MM.1S (cell line): ENCODE results near the gene MST1R.

ENCODE experiments used
- DNase-seq: peaks from one replicate; pipeline ENCODE4 v3.0.0-alpha.2; 2015
- H2AFZ ChIP-seq: fragments of 300-600 bp; sonication (generic); 2 replicates; pipeline ENCODE4 v1.6.0; 2016; ENCODE audit warnings: antibody characterized with exemption, low read length
- H3F3A ChIP-seq: fragments of 300-600 bp; sonication (generic); 2 replicates; pipeline ENCODE4 v1.6.1; 2016; ENCODE audit warnings: mild to moderate bottlenecking, antibody characterized with exemption, low read length, moderate library complexity, mixed read lengths; ENCODE audit not compliant: insufficient read depth
- H3K27ac ChIP-seq: fragments of 300-600 bp; sonication (generic); 2 replicates; pipeline ENCODE4 v1.5.1; 2016; ENCODE audit warnings: mild to moderate bottlenecking, low read length
- H3K27me3 ChIP-seq: fragments of 300-600 bp; sonication (generic); replicated peaks from 2 replicates; pipeline ENCODE4 v1.6.0; 2016; ENCODE audit warnings: low read length; ENCODE audit not compliant: insufficient read depth
- H3K36me3 ChIP-seq: fragments of 300-600 bp; sonication (generic); replicated peaks from 2 replicates; pipeline ENCODE4 v1.6.1; 2016; ENCODE audit warnings: mild to moderate bottlenecking, low read length, mixed read lengths; ENCODE audit not compliant: insufficient read depth
- H3K4me1 ChIP-seq: fragments of 300-600 bp; sonication (generic); 2 replicates; pipeline ENCODE4 v1.6.1; 2016; ENCODE audit warnings: low read length, mixed read lengths
- H3K4me2 ChIP-seq: fragments of 300-600 bp; sonication (generic); 2 replicates; pipeline ENCODE4 v1.6.0; 2016; ENCODE audit warnings: low read depth, low read length
- H3K4me3 ChIP-seq: fragments of 300-600 bp; sonication (generic); 2 replicates; pipeline ENCODE4 v1.5.1; 2016; ENCODE audit warnings: low read length, mixed read lengths
- H3K79me2 ChIP-seq: fragments of 300-600 bp; sonication (generic); 2 replicates; pipeline ENCODE4 v1.6.1; 2016; ENCODE audit warnings: mixed run types, low read length, mixed read lengths
- H3K9ac ChIP-seq: fragments of 300-600 bp; sonication (generic); 2 replicates; pipeline ENCODE4 v1.6.1; 2016; ENCODE audit warnings: low read length, mixed read lengths
- H3K9me2 ChIP-seq: fragments of 300-600 bp; sonication (generic); replicated peaks from 2 replicates; pipeline ENCODE4 v1.6.1; 2016; ENCODE audit warnings: mild to moderate bottlenecking, low read length, mixed read lengths; ENCODE audit not compliant: insufficient read depth
- H3K9me3 ChIP-seq: fragments of 300-600 bp; sonication (generic); replicated peaks from 2 replicates; pipeline ENCODE4 v1.6.1; 2016; ENCODE audit warnings: mild to moderate bottlenecking, low read length, mixed read lengths; ENCODE audit not compliant: insufficient read depth
- H4K20me1 ChIP-seq: fragments of 300-600 bp; sonication (generic); 2 replicates; pipeline ENCODE4 v1.6.1; 2016; ENCODE audit warnings: mild to moderate bottlenecking, low read length, moderate library complexity, mixed read lengths; ENCODE audit not compliant: insufficient read depth
- EZH2 ChIP-seq: fragments of 300-600 bp; sonication (generic); optimal IDR thresholded peaks from 2 replicates; pipeline ENCODE3; 2017; ENCODE audit warnings: low read depth, mild to moderate bottlenecking, antibody characterized with exemption, low read length, mixed read lengths
- EZH2phosphoT487 ChIP-seq: fragments of 300-600 bp; sonication (generic); IDR thresholded peaks from 2 replicates; pipeline ENCODE4 v1.6.1; 2018; ENCODE audit warnings: antibody characterized with exemption, low read length
- TF ChIP-seq, protein P1 (sequence below): fragments of 300-600 bp; sonication (generic); IDR thresholded peaks from 2 replicates; pipeline ENCODE4 v1.5.1; 2016; ENCODE audit warnings: antibody characterized with exemption, low read length, mixed read lengths

The MST1R gene

GRCh38 chr3:49859576-49860305 lies 43.9 kb downstream of the MST1R start:
- H3K4me2 ChIP-seq: no peak overlapping the region
- no peaks in the 10 kb centered on the region for H3K9me3 ChIP-seq
- peaks cover 14% of the 10 kb centered on the region for H3K79me2 ChIP-seq
- H3K4me1 ChIP-seq: peaks cover 10% of the 10 kb centered on the region
- TF ChIP-seq EZH2phosphoT487: no peak
- TF ChIP-seq EZH2: no peak
- TF ChIP-seq, protein P1, sequence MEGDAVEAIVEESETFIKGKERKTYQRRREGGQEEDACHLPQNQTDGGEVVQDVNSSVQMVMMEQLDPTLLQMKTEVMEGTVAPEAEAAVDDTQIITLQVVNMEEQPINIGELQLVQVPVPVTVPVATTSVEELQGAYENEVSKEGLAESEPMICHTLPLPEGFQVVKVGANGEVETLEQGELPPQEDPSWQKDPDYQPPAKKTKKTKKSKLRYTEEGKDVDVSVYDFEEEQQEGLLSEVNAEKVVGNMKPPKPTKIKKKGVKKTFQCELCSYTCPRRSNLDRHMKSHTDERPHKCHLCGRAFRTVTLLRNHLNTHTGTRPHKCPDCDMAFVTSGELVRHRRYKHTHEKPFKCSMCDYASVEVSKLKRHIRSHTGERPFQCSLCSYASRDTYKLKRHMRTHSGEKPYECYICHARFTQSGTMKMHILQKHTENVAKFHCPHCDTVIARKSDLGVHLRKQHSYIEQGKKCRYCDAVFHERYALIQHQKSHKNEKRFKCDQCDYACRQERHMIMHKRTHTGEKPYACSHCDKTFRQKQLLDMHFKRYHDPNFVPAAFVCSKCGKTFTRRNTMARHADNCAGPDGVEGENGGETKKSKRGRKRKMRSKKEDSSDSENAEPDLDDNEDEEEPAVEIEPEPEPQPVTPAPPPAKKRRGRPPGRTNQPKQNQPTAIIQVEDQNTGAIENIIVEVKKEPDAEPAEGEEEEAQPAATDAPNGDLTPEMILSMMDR: no peak
- no peak overlapping the region for H3K4me3 ChIP-seq
- H3K27me3 ChIP-seq: peaks cover 28% of the 10 kb centered on the region
- H2AFZ ChIP-seq: no peak overlapping the region
- H4K20me1 ChIP-seq: no peaks in the 10 kb centered on the region
- no peaks in the 10 kb centered on the region for H3K36me3 ChIP-seq
- H3F3A ChIP-seq: no peaks in the 10 kb centered on the region
- DNase-seq: no peak
- H3K9ac ChIP-seq: no peak overlapping the region
- H3K9me2 ChIP-seq: no peaks in the 10 kb centered on the region
- no peak overlapping the region for H3K27ac ChIP-seq

DNA sequence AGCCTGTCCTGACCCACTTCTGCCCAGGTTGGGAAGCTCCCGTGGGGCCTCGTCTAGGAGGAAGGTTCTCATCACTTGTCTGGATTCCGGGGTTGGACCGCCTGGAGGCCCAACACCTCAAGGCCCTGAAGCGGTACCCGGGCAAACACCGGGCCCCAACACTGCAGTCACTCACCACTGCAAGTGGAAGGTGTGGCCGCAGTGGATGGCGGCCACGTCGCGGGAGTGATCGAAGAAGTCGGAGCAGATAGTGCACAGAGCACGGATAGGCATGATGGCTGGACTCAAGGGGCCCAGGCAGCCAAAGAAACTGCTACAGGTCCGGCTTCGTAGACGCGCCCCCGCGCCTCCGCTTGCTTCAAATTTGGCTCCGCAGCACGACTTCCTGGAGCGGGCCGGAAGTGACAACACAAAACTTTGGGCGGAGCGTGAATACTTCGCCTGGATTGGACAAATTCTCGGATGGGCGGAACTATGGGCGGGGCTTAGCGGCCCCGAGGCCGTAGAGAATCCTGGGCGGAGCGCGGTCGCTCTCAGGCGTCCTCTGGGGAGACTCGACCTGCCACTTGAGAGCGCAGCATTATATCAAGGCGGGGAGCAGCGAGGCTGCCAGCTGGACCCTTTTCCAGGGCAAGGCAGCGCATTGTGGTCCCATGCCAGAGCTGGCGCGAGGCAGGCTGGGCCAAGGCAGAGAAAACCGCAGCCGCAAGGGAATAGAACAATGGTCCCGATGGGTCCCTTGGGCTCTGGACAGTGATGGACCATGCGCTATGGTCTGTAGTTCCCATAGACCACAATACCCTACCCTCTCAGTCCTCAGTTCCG lies 47.3 kb downstream of the MST1R start, which contains the start of gene TRAIP:
Gene TRAIP, minus strand, starts transcription at position 384 of the 825 bp plus-strand sequence. Its CDS starts 111 bp downstream, at position 273.
- H3K4me1 ChIP-seq: peaks cover 10% of the 10 kb centered on the region
- H3K9me3 ChIP-seq: no peaks in the 10 kb centered on the region
- no peaks in the 10 kb centered on the region for H3K36me3 ChIP-seq
- TF ChIP-seq, protein P1: peak; percentile 5; the same call in 1 of the 2 replicates
- TF ChIP-seq EZH2phosphoT487 (no peak), EZH2 (no peak)
- peak within 1 kb of the TSS; percentile 99 for H2AFZ ChIP-seq
- peak within 1 kb of the TSS; percentile 99 for H3K4me3 ChIP-seq
- DNase-seq: peak; percentile 94
- H3F3A ChIP-seq: no peaks in the 10 kb centered on the region
- peaks cover 24% of the 10 kb centered on the region for H3K79me2 ChIP-seq
- H4K20me1 ChIP-seq: no peaks in the 10 kb centered on the region
- 0 out of 2 replicates have a peak within 1 kb of the TSS, but pooled peaks have one; percentile 19 for H3K27ac ChIP-seq
- H3K9me2 ChIP-seq: no peaks in the 10 kb centered on the region
- peak within 1 kb of the TSS; percentile 100 for H3K4me2 ChIP-seq
- H3K9ac ChIP-seq: peak within 1 kb of the TSS; percentile 71
- H3K27me3 ChIP-seq: no peaks in the 10 kb centered on the region

GRCh38 chr3:49855662-49856061 lies 48.0 kb downstream of the MST1R start:
- peaks cover 24% of the 10 kb centered on the region for H3K79me2 ChIP-seq
- peak overlapping the region; percentile 99 for H2AFZ ChIP-seq
- H3K9ac ChIP-seq: peak overlapping the region; percentile 71; the same call in 1 of the 2 replicates
- peaks cover 10% of the 10 kb centered on the region for H3K4me1 ChIP-seq
- H3K27ac ChIP-seq: no peak overlapping the region
- H3F3A ChIP-seq: no peaks in the 10 kb centered on the region
- H3K36me3 ChIP-seq: no peaks in the 10 kb centered on the region
- H4K20me1 ChIP-seq: no peaks in the 10 kb centered on the region
- peak overlapping the region; percentile 100 for H3K4me2 ChIP-seq
- H3K27me3 ChIP-seq: no peaks in the 10 kb centered on the region
- no peak for DNase-seq
- no peak for TF ChIP-seq EZH2phosphoT487
- TF ChIP-seq, protein P1: no peak
- no peak for TF ChIP-seq EZH2
- peak overlapping the region; percentile 99 for H3K4me3 ChIP-seq
- no peaks in the 10 kb centered on the region for H3K9me2 ChIP-seq
- H3K9me3 ChIP-seq: no peaks in the 10 kb centered on the region
